Right ventricle myocardium superior (tissue), 1 donor: ENCODE measurements around the gene ASTN2. TPM values are rescaled to one million over a fixed set of nuclear protein-coding genes. Genes with fewer than 3 reads are reported as not detected.

Experiments
- ATAC-seq: fragments of 200-7000 bp; cut with Tn5 transposase; one replicate; pipeline ENCODE4 v1.9.1; 2020; ENCODE audit warnings: mild to moderate bottlenecking; ENCODE audit not compliant: poor library complexity
- DNase-seq: peaks from one replicate; pipeline ENCODE4 v3.0.0-alpha.2; 2020
- intact Hi-C: fragments of 100-400 bp; cut with DNase I; formaldehyde crosslinking; loops from one replicate; pipeline ENCODE4 v1.11.2; 2022
- total RNA-seq: library from RNA; stranded (reverse); fragmentation: NEBNext Ultra II Directional; extraction: Animal tissue kit (Norgen Biotek cat#: 25700); gene quantifications from one replicate; pipeline ENCODE4 v1.2.1, GENCODE V29; 2021
- donor health status: DM: no; HTN: yes; CAD: no; lungs with severe emphysema.

The ASTN2 gene
- total RNA-seq, 1 donor from 2014 or later, result 6.4 TPM

DNA sequence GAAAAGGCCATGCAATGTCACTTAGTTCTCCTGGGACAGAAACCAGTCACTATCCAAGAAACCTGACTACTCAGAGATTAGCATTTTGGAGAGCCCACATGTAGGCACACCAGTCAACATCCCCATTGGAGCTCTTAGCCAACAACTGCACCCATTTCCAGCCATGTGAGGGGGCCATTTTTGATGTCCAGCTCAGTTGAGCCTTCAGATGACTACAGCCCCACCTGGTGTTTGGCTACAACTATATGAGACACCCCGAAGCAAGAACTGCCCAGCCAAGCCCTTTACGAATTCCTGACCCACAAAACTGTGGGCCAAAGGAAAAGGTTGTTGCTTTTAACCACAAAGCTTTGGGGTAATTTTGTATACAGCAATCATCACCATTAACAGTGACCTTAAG lies 300.1 kb downstream of the ASTN2 start:
- ATAC-seq (no peak), DNase-seq (no peak)
- intact Hi-C loops, result no loop called here

GRCh38 chr9:117104716-117105495 lies 310.0 kb downstream of the ASTN2 start:
- ATAC-seq (no peak), DNase-seq (no peak)
- intact Hi-C loops, result no loop called here

DNA sequence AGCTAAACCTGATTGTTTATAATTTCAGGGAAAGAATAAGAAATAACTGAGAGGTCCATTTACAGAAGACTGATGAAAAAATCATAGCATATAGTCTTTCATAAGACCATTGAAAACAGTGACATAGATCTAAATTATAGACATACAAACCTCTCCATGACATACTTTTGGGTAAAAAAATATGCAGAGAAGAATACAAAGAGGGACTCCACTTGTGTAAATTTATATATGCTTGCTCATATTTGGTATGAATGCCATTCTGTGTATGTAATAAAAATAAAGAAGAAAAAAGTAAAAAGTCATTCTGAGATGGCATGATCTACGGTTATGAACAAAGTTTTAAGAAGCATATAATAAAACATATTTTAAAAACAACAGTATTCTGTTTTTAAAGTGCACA lies 310.7 kb downstream of the ASTN2 start:
- no peak for ATAC-seq
- DNase-seq, result no peak
- intact Hi-C loops, result no loop called here

DNA sequence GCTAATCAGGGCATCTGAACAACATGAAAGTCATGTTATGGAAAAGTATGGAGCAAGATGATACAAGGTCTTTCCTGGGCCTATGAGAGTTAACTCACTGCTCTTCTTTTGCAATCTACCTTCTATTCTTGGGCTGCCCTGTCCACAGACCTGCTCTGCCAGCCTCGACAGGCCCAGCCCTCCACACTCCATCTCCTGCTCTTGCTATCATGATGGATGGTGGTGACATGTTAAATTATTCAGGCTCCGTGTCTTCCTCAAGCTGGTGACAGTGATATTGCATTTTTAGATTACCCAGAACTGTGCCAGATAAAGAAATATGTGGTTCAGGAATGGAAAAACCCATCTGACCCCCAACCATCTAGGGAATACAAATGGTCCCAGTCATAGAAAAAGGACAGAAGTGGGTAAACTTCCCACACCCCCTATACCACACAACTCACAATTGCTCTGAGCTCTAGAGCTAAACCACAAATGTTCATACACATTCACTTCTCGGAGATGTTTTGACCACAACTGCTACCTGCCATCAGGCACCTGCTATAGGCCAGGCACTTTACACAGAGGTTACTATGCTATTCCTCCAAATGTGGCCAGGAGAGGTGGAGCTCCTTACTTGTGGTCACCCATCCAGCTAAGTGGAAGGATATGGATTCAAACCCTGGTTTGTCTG lies 311.3 kb downstream of the ASTN2 start:
- ATAC-seq (no peak), DNase-seq (no peak)
- intact Hi-C loops, result no loop called here

- DNase-seq (no peak), ATAC-seq (no peak)
- intact Hi-C loops, result no loop called here
Measured at GRCh38 chr9:117101008-117101407, 313.8 kb downstream of the ASTN2 start.

DNA sequence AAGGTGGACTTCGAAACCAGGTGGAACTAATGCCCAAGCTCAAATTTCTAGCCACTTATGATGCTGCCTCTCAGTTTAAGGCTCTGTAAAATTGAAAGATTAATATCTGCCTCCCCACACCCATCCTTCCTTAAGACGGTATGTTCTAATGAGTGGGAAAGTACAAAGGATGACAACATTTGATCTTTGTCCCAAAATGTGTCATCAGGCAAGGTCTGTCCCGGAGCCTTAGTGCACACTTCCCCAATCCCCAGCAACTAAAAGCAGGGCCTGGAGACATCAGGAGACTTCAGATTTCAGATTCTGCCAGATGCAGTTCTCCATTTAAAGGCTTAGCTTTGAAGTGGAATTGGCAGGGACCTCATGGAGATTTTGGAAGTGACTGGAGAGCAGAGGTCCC lies 316.5 kb downstream of the ASTN2 start:
- intact Hi-C loops, result no loop called here
- DNase-seq (no peak), ATAC-seq (no peak)

- intact Hi-C loops, result no loop called here
- DNase-seq, result no peak
Measured at GRCh38 chr9:117097761-117098160, 317.1 kb downstream of the ASTN2 start.

GRCh38 chr9:117096138-117096537 lies 318.7 kb downstream of the ASTN2 start:
- no peak for DNase-seq
- no peak for ATAC-seq
- intact Hi-C loops, result no loop called here

More at GRCh38 chr9:117097761-117098160, 317.1 kb downstream of the ASTN2 start:
- ATAC-seq, result no peak

DNA sequence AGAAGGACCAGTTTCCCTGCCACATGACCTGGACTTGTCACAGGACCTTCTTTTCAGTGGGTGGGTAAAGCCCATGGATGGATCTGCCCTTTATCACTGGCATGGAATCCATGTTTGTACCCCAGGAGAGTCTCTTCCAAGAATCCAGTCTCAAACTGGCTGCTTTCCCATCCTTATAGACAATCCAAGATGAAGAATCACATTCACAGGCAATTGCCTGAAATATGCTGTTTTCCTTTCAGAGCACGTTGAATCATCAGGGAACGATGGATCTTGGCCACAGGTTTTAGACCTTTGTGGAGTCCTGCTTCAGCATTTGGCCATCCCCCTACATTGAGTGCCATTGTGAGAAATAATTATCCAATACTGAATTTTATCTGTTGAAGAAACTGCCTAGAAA lies 319.8 kb downstream of the ASTN2 start:
- intact Hi-C loops, result no loop called here
- no peak for DNase-seq
- no peak for ATAC-seq

DNA sequence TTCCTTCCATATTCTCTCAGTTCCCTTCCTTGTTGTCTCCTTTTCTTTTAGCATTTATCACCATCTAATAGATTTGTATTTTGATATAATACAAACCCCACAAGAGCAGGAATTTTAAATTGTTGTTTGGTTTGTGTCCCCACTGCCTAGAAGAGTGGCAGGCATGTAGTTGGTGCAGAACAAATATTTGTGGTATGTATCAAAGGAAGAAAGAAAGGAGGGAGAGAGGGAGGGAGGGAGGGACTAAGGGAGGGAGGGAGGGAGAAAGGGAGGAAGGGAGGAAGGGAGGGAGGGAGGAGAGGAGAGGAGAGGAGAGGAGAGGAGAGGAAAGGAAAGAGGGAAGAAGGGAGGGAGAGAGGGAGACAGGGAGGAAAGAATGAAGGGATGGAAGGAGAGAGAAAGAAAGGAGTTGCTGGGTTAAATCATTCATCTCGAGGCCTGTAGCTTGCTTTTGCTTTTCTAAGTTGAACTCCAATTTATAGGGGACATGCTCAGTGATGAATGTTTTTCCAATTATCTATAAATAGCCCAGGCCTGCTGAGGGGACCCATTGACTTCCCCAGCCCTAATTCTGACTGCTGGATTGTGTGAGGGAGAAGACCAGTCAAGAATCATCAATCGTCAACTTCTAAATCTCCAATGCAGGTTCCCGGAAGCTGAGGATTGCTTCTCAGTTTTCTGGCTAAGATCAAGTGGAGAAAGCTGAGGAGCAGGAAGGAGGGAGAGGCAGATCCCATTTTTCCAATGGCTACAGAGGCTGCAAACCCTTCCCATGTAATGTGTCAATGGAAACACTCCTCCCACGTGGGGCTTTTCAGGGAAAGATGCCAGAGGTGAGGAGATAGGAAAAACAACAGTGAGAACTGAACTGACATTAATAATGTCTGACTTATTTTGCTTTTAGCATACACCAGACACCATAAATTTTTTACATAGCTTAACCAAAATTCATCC lies 320.7 kb downstream of the ASTN2 start:
- DNase-seq, result no peak
- ATAC-seq, result no peak
- intact Hi-C loops, result no loop called here

DNA sequence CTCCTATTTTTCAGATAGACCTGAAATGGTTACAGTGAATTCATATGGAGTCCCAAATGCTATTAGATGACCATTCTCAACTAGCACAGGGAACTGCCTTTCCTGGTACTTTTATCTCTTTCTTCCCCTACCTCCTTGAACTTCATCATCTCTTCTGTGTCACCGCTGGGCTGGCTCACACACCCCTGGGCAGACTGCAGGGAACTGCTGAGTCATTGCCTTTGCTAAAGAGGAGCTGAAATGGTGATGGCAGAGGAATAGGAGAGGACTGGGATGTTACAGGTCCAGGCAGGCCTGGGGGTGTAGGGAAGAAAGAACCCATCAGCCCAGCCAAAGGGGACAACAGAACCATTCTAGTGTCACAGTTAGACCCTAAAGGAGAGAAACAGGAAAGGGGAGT lies 322.3 kb downstream of the ASTN2 start:
- intact Hi-C loops, result no loop called here
- ATAC-seq (no peak), DNase-seq (no peak)

- ATAC-seq, result no peak
- no peak for DNase-seq
- intact Hi-C loops, result no loop called here
Measured at GRCh38 chr9:117091529-117091928, 323.3 kb downstream of the ASTN2 start.

- ATAC-seq (no peak), DNase-seq (no peak)
- intact Hi-C loops, result no loop called here
Measured at GRCh38 chr9:117088786-117089185, 326.1 kb downstream of the ASTN2 start.

- intact Hi-C loops, result no loop called here
- no peak for DNase-seq
- ATAC-seq, result no peak
Measured at GRCh38 chr9:117088140-117088539, 326.7 kb downstream of the ASTN2 start.

GRCh38 chr9:117084221-117084620 lies 330.6 kb downstream of the ASTN2 start:
- DNase-seq, result no peak
- intact Hi-C loops, result no loop called here

DNA sequence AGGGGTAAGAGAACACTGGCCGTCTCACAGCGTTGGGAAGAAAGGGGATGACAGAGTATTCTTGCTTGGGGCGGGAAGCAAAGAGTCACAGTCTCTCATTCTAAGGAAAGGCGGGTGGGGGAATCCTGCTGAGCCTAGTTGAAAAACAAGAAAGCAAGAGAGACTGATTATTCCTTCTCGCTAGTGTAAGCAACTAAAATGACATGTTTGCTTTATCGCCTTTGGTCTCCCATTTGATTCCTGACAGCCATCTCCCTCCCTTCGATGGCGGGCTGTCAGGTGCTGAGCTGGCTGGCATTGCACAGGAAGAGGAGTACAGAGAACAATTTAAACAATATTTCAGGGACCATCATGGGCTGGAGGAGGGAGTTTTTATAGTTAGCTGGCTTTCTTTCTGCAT lies 331.3 kb downstream of the ASTN2 start:
- DNase-seq, result no peak
- intact Hi-C loops, result no loop called here
- ATAC-seq, result no peak

More at GRCh38 chr9:117084221-117084620, 330.6 kb downstream of the ASTN2 start:
- ATAC-seq, result no peak

DNA sequence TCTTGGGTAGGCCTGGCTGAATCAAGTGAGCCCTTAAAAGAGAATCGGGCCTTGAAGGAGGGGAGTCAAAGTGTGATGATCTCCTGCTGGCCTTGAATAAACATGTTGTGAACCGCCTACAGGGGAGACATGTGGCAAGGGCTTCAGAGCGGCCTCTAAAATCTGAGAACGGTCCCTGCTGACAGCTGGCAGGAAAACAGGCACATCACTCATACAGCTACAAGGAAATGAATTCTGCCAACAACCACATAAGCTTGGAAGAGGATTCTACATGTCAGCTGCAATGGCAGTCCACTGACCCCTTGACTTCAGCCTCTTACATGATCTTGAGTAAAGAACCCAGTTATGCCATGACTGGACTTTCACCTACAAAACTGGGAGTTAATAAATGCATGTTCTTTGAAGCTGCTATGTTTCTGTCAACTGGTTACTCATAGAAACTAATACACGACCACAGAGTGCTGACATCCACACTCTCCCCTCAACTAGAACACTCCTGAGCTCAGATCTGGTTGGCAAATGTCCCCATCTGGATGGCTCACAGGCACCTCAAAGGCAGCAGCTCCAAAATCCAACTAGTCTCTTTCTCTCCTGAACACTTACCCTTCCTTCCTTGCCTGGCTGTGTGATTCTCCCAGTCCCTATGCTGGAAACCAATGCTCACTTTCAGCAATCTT lies 333.1 kb downstream of the ASTN2 start:
- DNase-seq (no peak), ATAC-seq (no peak)
- intact Hi-C loops, result no loop called here

GRCh38 chr9:117080765-117081390 lies 334.0 kb downstream of the ASTN2 start:
- DNase-seq, result no peak
- no peak for ATAC-seq
- intact Hi-C loops, result no loop called here
